K562 (cell line): ENCODE results near the gene OPN5.

Experiments used
- CBX5 ChIP-seq: IDR thresholded peaks from 2 replicates; pipeline ENCODE4 v1.6.1; 2014; ENCODE audit warnings: low read depth, borderline replicate concordance
- CTCF ChIP-seq, 3 experiments: IDR thresholded peaks in 2 of 3; conservative IDR thresholded peaks in 1 of 3; 2 replicates each; pipeline ENCODE4 v1.5.1; 2011 to 2012; ENCODE audit warnings: low read length in 3 of 3, mild to moderate bottlenecking in 3 of 3, control low read depth in 2 of 3, improper control_type of control experiment in 1 of 3, inconsistent platforms in 1 of 3, low read depth in 1 of 3, mixed read lengths in 1 of 3, moderate library complexity in 1 of 3; ENCODE audit not compliant: insufficient read depth in 2 of 3
- HNRNPH1 ChIP-seq: fragments of 200-400 bp; formaldehyde crosslinking; optimal IDR thresholded peaks from 2 replicates; pipeline ENCODE3; 2017; ENCODE audit warnings: low read depth, mild to moderate bottlenecking, low read length, moderate library complexity
- IRF1 ChIP-seq: sonication (generic); formaldehyde crosslinking; IDR thresholded peaks from 2 replicates; pipeline ENCODE4 v1.8.0; 2022; ENCODE audit warnings: missing genetic modification reagents, mild to moderate bottlenecking, borderline replicate concordance
- YY1 ChIP-seq, 3 experiments: IDR thresholded peaks; 2 replicates each; pipeline ENCODE4 v1.6.1; 2011; ENCODE audit warnings: low read length in 2 of 3, mild to moderate bottlenecking in 2 of 3, moderate library complexity in 2 of 3, borderline replicate concordance in 1 of 3, control low read depth in 1 of 3, low read depth in 1 of 3; ENCODE audit not compliant: insufficient read depth in 3 of 3, insufficient replicate concordance in 2 of 3, control insufficient read depth in 1 of 3, insufficient read length in 1 of 3; ENCODE audit errors: extremely low read depth in 1 of 3
- ZBTB1 ChIP-seq: sonication (generic); formaldehyde crosslinking; IDR thresholded peaks from 2 replicates; pipeline ENCODE4 v1.8.1; 2023; ENCODE audit warnings: missing genetic modification reagents, low read depth, mild to moderate bottlenecking, borderline replicate concordance

- TF ChIP-seq YY1 (IDR thresholded peaks at IDR 0.05; ENCODE audit: borderline replicate concordance in 1 of 3, control insufficient read depth in 1 of 3, extremely low read depth in 1 of 3, insufficient read depth in 3 of 3, insufficient read length in 1 of 3, insufficient replicate concordance in 2 of 3, low read depth in 1 of 3, low read length in 2 of 3) (no peak), IRF1 (CRISPR knock-in tag) (no peak), HNRNPH1 (no peak), CTCF (IDR thresholded peaks at IDR 0.05 in 2 of 3, conservative IDR thresholded peaks at IDR 0.05 in 1 of 3; ENCODE audit: insufficient read depth in 2 of 3, low read depth in 1 of 3, low read length in 3 of 3) (no peak), ZBTB1 (CRISPR knock-in tag) (no peak), CBX5 (no peak)
These were observed 29.6 kb downstream of the OPN5 start for GRCh38 chr6:47811443-47811842.
